Measurements from ENCODE around the gene NPR3. TPM values are rescaled to one million over a fixed set of nuclear protein-coding genes. Genes with fewer than 3 reads are reported as not detected.

NPR3 gene
- total RNA-seq, 2 experiments from 2014 or later = 0.05 to 0.16 TPM

GRCh38 chr5:32686799-32687498 lies 24.2 kb upstream of the NPR3 start:
- ATAC-seq (no peak), DNase-seq (no peak)
- H3K36me3 Mint-ChIP-seq (ENCODE audit: low read depth) = no peaks in the 10 kb centered on the region
- H3K4me1 Mint-ChIP-seq (ENCODE audit: low read depth) = peaks cover 2% of the 10 kb centered on the region
- H3K4me3 Mint-ChIP-seq = no peak overlapping the region
- intact Hi-C loops (cut with micrococcal nuclease) = no loop called here
- no peak overlapping the region for H3K27ac Mint-ChIP-seq
- peaks cover 18% of the 10 kb centered on the region for H3K9me3 Mint-ChIP-seq
- ChIA-PET CTCF (no interaction called here), POLR2A (no interaction called here)
- no peak for TF ChIP-seq CTCF (IDR thresholded peaks at IDR 0.05)
- peaks cover 6% of the 10 kb centered on the region for H3K27me3 Mint-ChIP-seq

GRCh38 chr5:32687499-32687831 lies 23.7 kb upstream of the NPR3 start:
- DNase-seq (no peak), ATAC-seq (no peak)
- CTCF ChIA-PET = no interaction called here
- Mint-ChIP-seq H3K27ac (no peak overlapping the region), H3K4me1 (ENCODE audit: low read depth) (peaks cover 2% of the 10 kb centered on the region), H3K36me3 (ENCODE audit: low read depth) (no peaks in the 10 kb centered on the region), H3K9me3 (peaks cover 18% of the 10 kb centered on the region), H3K4me3 (no peak overlapping the region), H3K27me3 (peaks cover 6% of the 10 kb centered on the region)
- no peak for TF ChIP-seq CTCF (IDR thresholded peaks at IDR 0.05)
- POLR2A ChIA-PET = no interaction called here
- intact Hi-C loops (cut with micrococcal nuclease) = no loop called here

GRCh38 chr5:32690153-32690552 lies 21.0 kb upstream of the NPR3 start:
- POLR2A ChIA-PET = no interaction called here
- Mint-ChIP-seq H3K36me3 (ENCODE audit: low read depth) (no peaks in the 10 kb centered on the region), H3K4me3 (no peak overlapping the region), H3K27ac (no peak overlapping the region), H3K4me1 (ENCODE audit: low read depth) (peaks cover 2% of the 10 kb centered on the region), H3K27me3 (peaks cover 6% of the 10 kb centered on the region), H3K9me3 (peaks cover 5% of the 10 kb centered on the region)
- ATAC-seq (peak; percentile 47), DNase-seq (peak; percentile 31)
- intact Hi-C loops (cut with micrococcal nuclease) = no loop called here
- TF ChIP-seq CTCF (IDR thresholded peaks at IDR 0.05) = no peak
- CTCF ChIA-PET = interaction anchor here (0.9 to 1.3 kb wide), 2 partner anchors 10 to 18 kb away, joined by 3 to 4 read pairs; no protein-coding TSS in a partner anchor

- H3K9me3 Mint-ChIP-seq = peaks cover 3% of the 10 kb centered on the region
- no peak for DNase-seq
- ChIA-PET POLR2A (no interaction called here), CTCF (interaction anchor here (1.3 kb wide), 1 partner anchor 17 kb away, joined by 4 read pairs; no protein-coding TSS in a partner anchor)
- H3K36me3 Mint-ChIP-seq (ENCODE audit: low read depth) = no peaks in the 10 kb centered on the region
- H3K4me1 Mint-ChIP-seq (ENCODE audit: low read depth) = peaks cover 2% of the 10 kb centered on the region
- no peak overlapping the region for H3K4me3 Mint-ChIP-seq
- ATAC-seq = no peak
- intact Hi-C loops (cut with micrococcal nuclease) = no loop called here
- no peak overlapping the region for H3K27ac Mint-ChIP-seq
- peaks cover 6% of the 10 kb centered on the region for H3K27me3 Mint-ChIP-seq
- no peak for TF ChIP-seq CTCF (IDR thresholded peaks at IDR 0.05)
These were observed 20.5 kb upstream of the NPR3 start for GRCh38 chr5:32690666-32691065.

GRCh38 chr5:32692036-32692746 lies 18.9 kb upstream of the NPR3 start:
- DNase-seq = no peak
- intact Hi-C loops (cut with micrococcal nuclease) = no loop called here
- H3K4me3 Mint-ChIP-seq = no peak overlapping the region
- H3K27ac Mint-ChIP-seq = no peak overlapping the region
- no peaks in the 10 kb centered on the region for H3K36me3 Mint-ChIP-seq (ENCODE audit: low read depth)
- ChIA-PET CTCF (no interaction called here), POLR2A (no interaction called here)
- no peak for TF ChIP-seq CTCF (IDR thresholded peaks at IDR 0.05)
- peaks cover 8% of the 10 kb centered on the region for H3K27me3 Mint-ChIP-seq
- H3K9me3 Mint-ChIP-seq = peaks cover 2% of the 10 kb centered on the region
- H3K4me1 Mint-ChIP-seq (ENCODE audit: low read depth) = peaks cover 2% of the 10 kb centered on the region
- no peak for ATAC-seq
